ENCODE results near the gene OVOL2.

Gene OVOL2

GRCh38 chr20:17976305-17976704 lies 81.4 kb downstream of the OVOL2 start:
- no peak for DNase-seq (ENCODE audit: low spot score)
